Activated CD8-positive, alpha-beta memory T cell treated with anti-CD3 and anti-CD28 coated beads for 1 hour (primary cell): ENCODE results near the gene PEX16.

Experiments
- DNase-seq, 2 donors: peaks; one replicate each; pipeline ENCODE4 v3.0.0-alpha.2; 2020; ENCODE audit warnings: low read depth in 1 of 2; ENCODE audit errors: extremely low read depth in 1 of 2

Gene PEX16

GRCh38 chr11:45879803-45880686 lies 37.6 kb downstream of the PEX16 start:
- DNase-seq: no peak

- no peak for DNase-seq
Measured at GRCh38 chr11:45877845-45878244, 39.8 kb downstream of the PEX16 start.

- no peak for DNase-seq
Measured at GRCh38 chr11:45877221-45877620, 40.5 kb downstream of the PEX16 start.

GRCh38 chr11:45876401-45876800 lies 41.3 kb downstream of the PEX16 start:
- no peak for DNase-seq

GRCh38 chr11:45872651-45873356 lies 44.9 kb downstream of the PEX16 start:
- DNase-seq: no peak

GRCh38 chr11:45871638-45872037 lies 46.0 kb downstream of the PEX16 start:
- no peak for DNase-seq

- DNase-seq: no peak
Measured at GRCh38 chr11:45870706-45871105, 47.0 kb downstream of the PEX16 start.

- no peak for DNase-seq
Measured at GRCh38 chr11:45869551-45869950, 48.1 kb downstream of the PEX16 start.

- no peak for DNase-seq
Measured at GRCh38 chr11:45864041-45864440, 53.6 kb downstream of the PEX16 start.

GRCh38 chr11:45860764-45861510 lies 56.7 kb downstream of the PEX16 start:
- DNase-seq: no peak

- no peak for DNase-seq
Measured at GRCh38 chr11:45860348-45860747, 57.3 kb downstream of the PEX16 start.
